Measurements from ENCODE around the gene POP7.

DNA sequence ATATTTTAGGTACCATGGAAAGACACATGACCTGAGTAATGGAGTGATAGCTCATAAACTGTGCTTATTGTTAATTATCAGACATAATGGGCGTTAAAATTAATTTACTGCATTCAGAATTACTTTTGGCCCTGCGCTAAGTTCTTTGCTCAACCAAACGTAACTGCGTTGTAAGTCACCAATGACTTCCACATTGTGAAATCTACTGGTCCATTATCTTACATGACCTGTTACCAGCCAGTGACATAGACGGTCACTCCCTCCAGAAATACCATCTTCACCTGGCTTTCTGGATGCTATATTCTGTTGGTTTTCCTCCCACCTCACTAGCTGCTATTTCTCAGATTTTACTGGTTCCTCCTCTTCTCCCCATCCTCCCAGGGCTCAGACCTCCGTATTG is 6.9 kb upstream of the POP7 start:
- TF ChIP-seq, protein P1, sequence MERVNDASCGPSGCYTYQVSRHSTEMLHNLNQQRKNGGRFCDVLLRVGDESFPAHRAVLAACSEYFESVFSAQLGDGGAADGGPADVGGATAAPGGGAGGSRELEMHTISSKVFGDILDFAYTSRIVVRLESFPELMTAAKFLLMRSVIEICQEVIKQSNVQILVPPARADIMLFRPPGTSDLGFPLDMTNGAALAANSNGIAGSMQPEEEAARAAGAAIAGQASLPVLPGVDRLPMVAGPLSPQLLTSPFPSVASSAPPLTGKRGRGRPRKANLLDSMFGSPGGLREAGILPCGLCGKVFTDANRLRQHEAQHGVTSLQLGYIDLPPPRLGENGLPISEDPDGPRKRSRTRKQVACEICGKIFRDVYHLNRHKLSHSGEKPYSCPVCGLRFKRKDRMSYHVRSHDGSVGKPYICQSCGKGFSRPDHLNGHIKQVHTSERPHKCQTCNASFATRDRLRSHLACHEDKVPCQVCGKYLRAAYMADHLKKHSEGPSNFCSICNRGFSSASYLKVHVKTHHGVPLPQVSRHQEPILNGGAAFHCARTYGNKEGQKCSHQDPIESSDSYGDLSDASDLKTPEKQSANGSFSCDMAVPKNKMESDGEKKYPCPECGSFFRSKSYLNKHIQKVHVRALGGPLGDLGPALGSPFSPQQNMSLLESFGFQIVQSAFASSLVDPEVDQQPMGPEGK (CRISPR knock-in tag; IDR thresholded peaks at IDR 0.05; ENCODE audit: borderline replicate concordance) = no peak
- TF ChIP-seq, protein P2, sequence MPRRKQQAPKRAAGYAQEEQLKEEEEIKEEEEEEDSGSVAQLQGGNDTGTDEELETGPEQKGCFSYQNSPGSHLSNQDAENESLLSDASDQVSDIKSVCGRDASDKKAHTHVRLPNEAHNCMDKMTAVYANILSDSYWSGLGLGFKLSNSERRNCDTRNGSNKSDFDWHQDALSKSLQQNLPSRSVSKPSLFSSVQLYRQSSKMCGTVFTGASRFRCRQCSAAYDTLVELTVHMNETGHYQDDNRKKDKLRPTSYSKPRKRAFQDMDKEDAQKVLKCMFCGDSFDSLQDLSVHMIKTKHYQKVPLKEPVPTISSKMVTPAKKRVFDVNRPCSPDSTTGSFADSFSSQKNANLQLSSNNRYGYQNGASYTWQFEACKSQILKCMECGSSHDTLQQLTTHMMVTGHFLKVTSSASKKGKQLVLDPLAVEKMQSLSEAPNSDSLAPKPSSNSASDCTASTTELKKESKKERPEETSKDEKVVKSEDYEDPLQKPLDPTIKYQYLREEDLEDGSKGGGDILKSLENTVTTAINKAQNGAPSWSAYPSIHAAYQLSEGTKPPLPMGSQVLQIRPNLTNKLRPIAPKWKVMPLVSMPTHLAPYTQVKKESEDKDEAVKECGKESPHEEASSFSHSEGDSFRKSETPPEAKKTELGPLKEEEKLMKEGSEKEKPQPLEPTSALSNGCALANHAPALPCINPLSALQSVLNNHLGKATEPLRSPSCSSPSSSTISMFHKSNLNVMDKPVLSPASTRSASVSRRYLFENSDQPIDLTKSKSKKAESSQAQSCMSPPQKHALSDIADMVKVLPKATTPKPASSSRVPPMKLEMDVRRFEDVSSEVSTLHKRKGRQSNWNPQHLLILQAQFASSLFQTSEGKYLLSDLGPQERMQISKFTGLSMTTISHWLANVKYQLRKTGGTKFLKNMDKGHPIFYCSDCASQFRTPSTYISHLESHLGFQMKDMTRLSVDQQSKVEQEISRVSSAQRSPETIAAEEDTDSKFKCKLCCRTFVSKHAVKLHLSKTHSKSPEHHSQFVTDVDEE (CRISPR knock-in tag; IDR thresholded peaks at IDR 0.05) = no peak
- TF ChIP-seq TOX (CRISPR knock-in tag; IDR thresholded peaks at IDR 0.05; ENCODE audit: borderline replicate concordance) = no peak
- no peak for TF ChIP-seq ZFP30 (CRISPR knock-in tag; IDR thresholded peaks at IDR 0.05)
- TF ChIP-seq PPARA (CRISPR knock-in tag; IDR thresholded peaks at IDR 0.05; ENCODE audit: borderline replicate concordance) = no peak
- TF ChIP-seq BACH2 (CRISPR knock-in tag; IDR thresholded peaks at IDR 0.05; ENCODE audit: borderline replicate concordance) = no peak
- TF ChIP-seq RARB (CRISPR knock-in tag; IDR thresholded peaks at IDR 0.05) = no peak
- TF ChIP-seq ZNF70 (CRISPR knock-in tag; IDR thresholded peaks at IDR 0.05) = no peak
- TF ChIP-seq ZFP3 (CRISPR knock-in tag; IDR thresholded peaks at IDR 0.05) = no peak
- TF ChIP-seq, protein P3, sequence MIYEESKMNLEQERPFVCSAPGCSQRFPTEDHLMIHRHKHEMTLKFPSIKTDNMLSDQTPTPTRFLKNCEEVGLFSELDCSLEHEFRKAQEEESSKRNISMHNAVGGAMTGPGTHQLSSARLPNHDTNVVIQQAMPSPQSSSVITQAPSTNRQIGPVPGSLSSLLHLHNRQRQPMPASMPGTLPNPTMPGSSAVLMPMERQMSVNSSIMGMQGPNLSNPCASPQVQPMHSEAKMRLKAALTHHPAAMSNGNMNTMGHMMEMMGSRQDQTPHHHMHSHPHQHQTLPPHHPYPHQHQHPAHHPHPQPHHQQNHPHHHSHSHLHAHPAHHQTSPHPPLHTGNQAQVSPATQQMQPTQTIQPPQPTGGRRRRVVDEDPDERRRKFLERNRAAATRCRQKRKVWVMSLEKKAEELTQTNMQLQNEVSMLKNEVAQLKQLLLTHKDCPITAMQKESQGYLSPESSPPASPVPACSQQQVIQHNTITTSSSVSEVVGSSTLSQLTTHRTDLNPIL (CRISPR knock-in tag; IDR thresholded peaks at IDR 0.05; ENCODE audit: low read depth) = no peak
- no peak for TF ChIP-seq ZNF565 (CRISPR knock-in tag; conservative IDR thresholded peaks at IDR 0.05; ENCODE audit: low read depth)
